ENCODE results near the gene POLR3B. TPM values are rescaled to one million over a fixed set of nuclear protein-coding genes. Genes with fewer than 3 reads are reported as not detected.
"Not testable (repeated sequence)": the region's sequence is repeated elsewhere in the genome, so short reads cannot be mapped to it uniquely, and the experiment has no call there.

POLR3B gene
- total RNA-seq, 1 donor from 2014 or later, result 12.6 TPM

DNA sequence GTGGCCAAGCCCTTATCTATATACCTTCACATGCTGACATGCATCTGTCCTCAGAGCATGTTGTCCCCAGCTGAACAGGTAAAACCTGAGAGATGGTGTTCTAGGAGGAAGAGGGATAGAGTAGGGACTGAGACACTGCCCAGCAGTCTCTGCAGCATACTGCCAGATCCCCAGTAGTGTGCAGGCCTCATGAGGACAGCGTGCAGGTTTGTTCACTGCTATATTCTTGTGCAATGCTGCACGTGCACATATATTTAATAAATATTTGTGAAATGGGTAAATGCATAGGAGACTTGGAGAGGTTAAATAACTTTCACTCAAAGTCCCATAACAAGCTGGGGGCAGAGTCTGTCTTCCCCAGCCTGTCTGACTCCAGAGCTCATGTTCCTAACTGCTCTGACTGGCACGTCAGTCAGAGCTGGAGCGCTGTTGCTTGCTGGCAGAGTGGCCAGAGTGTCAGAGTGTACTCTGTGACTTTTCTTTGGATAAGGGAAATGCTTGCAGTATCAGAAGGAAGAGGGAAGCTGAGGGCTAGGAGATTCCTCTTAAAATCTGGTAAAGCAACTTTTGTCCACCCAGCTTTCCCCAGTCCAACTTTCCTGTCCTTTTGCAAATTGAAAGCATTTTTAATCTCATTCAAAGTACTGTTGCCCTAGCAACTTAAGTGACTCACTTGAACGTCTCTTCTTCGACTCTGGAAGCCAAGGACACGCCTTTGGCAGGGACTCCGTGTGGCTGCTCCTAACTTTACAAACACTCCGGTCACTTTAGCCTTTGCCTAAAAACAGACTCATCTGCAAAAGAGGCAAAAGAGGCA is 14.9 kb upstream of the POLR3B start:
- peak; percentile 14 for DNase-seq

DNA sequence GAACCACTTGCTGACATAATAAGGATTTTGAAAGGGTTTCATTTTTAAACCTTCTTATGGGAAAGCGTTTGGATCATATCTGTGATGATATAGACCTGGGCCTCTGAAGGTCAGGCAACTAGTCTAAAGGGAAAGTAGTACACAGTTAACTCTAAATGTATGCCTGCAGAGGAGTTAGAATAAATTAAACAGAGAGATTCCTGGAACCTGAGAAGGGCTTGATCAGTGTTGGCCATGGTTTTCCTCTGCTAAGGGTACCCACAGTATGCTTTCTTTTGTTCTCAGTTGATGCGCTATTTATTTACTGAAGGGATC is 14.4 kb upstream of the POLR3B start:
- no peak for DNase-seq

DNA sequence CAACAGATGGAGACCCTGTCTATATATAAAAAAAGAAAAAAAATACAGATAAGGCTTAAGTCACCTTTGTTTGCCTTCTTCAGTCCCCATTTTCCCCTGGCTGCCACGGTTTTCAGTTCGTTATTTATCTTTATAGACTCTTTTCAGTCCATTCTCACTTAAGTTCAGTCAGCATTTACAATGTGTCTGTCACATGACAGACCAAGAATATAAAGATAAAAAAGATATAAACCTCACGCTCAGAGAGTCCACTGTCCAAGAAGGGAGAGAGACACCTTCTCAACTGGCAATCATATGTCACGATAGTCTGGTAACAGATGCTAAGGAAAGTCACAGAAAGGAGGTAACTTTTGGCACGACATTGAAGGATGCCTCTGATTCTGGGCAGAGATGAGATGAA is 13.4 kb upstream of the POLR3B start:
- DNase-seq, result no peak

DNA sequence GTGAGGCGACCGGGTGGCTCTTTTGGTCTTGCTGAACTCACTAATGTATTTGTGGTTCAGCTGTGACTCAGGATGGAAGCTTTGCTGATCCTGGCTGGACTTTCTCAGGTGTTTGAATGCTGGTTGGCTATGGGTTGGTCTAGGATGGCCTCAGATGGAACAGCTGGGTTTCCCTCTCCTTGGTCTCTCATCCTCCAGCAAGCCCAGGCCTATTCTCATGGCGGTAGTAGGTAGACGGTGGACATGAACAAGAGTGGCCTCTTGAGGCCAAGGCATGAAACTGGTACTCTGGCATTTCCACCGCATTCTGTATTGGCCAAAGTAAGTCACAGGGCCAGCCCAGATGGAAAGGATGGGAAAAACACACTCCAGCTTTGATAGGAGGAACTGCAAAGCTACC is 11.8 kb upstream of the POLR3B start:
- DNase-seq, result no peak

DNA sequence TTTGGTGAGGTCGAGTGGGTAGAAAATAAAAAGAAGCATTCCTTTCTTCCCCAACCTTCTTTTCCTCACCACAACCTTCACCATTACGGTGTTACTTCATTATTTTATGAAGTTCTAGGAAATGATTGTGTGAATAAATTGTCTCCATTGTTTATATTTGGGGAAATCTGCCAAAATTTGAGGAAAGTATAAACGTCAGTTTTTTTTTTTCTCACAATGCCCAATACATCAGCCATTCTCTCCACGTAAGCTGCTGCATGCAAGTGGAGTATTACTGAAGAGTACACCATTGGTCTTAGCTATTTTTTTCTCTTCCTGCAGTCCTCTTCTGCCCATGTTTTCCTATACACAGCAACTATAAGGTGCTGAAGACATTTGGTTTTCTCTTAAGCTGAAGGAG is 9.1 kb upstream of the POLR3B start:
- no peak for DNase-seq

DNA sequence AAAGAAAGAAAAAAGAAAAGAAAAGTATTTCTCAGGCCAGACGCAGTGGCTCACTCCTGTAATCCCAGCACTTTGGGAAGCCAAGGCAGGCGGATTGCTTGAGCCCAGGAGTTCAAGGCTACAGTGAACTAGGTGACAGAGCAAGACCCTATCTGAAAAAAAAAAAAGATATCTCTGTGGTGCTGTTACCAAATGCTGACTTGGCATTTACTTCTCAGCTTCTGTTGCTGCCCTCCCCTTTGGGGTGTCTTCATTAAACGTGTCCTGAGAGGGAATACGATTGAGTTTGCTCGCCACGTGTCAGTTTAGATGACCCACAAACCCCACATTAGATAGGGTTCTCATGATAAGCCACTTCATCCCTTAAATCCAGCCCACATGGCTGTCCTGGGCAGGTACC is 4.4 kb upstream of the POLR3B start:
- DNase-seq, result no peak

DNA sequence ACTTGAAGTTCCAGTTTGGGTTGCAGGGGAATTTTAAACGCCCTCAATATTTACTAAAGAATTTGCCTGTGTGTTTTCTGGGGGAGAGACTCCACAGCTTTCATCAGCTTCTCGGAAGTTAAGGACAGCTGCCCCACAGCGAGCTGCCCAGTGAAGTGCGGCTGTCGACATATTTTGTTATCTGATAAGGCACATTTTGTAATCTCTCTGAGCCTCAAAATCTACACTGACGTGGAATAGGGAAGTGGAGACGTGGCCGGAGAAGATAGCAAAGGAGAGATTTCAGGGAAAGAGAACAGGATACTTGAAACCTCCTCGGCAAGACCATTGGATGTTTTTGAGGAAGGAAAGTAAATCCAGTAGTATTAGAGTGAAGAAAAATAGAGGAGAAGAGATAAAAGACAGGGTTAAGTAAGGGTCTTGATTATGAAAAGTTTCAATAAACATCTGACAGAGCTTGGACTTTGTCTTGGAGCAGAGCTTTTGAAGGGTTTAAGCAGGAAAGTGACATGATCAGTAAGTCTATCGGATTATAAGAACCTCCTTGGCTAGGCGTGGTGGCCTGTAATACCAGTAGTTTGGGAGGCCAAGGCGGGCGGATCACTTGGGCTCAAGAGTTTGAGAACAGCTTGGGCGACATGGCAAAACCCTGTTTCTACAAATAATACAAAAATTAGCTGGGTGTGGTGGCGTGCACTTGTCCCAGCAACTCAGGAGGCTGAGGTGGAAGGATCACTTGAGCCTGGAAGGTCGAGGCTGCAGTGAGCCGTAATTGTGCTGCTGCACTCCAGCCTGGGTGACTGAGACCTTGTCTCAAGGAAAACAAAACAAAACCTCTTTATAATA is 1.1 kb downstream of the POLR3B start:
- no peak for DNase-seq

DNA sequence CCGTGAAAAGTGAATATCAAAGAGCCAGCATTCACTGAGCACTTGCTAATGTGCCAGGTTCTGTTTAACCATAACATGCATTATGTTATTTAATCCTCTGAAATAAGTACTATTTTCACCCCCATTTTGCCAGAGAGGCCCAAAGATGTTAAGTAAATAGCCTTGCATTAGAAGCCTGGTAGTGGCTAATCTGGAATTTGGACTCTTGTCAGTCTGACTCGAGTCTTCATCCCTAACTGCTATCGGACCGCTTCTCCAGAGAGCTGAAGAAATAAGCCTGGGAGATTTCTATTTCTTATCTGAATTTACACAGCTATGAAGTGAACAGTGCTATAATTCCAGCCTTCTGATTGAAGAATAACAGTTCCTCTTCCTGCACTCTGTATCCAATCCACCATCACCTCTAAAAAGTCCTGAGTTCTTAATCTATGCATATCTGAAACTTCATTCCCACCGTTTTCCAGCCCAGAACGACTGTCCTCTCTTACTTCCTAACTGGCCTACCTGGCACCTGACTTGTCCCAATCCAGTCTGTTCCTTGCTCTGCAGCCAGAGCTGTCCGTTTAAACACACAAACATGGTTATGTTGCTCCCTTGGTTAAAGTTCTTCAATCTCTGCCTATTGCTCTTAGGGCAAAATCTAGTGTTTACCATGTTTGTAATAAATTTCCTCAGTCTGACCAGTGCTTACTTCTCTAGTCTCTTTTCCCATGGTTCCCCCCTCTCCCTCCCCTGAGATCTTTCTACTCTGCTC is 2.3 kb downstream of the POLR3B start:
- DNase-seq, result no peak

DNA sequence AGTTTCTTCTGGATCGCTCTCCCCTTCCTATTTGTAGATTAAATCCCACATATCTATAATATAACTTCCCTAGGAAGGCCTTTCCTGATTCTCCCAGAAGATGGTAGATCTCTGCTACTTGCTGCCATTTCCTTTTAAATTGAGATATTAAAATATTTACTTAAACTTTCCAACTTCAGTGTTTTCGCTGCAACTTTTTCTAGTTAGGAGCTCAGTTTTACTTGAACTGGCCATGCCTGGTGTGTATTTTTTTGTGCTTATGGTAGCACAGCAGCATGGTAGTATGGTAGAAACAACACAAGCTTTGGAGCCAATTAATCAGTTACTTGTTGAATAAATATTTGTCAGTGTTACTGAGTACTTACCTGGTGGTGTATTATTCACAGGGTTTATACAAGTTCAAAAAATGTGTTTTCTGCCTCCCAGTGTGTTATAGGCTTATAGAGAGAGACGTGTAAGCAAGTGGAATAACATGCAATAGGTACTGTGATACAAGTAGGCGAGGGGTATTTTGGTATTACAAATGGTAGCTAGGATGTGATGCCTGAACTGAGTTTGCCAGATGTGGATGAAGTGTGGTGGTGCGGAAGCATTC is 2.9 kb downstream of the POLR3B start:
- no peak for DNase-seq

DNA sequence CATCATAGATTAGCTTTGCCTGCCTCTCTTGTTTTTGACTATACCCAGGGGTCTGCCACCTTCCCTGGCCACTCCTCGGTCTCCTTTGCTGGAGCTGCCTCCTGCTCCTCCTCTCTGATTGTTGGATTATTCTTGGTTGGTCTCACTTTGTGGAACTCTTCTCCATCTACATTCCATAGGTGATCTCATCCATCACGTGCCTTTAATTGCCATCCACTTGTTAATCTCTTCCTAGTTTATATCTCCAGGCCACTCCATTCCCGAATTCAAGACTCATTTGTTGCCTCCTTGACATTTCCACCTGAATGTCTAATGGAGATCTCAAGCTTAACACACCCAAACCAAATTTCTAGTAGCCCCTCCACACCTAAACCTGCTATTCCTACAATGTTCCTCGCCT is 5.4 kb downstream of the POLR3B start:
- DNase-seq, result no peak

DNA sequence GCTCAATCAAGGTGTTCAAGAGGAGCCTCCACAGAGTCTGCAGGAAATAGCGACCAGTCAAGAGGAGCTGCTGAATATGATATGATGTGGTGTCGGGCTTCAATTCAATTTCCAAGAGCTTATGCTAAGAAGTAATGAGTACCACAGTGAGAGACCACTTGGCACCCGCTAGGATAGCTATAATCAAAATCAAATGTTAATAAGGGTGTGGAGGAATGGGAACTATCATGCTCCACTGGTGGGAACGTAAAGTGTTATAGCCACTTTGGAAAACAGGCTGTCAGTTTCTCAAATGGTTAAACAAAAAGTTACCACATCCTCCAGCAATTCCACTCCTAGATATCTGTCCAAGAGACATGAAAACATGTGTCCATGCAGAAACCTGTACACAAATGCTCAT is 6.7 kb downstream of the POLR3B start:
- DNase-seq, result no peak

DNA sequence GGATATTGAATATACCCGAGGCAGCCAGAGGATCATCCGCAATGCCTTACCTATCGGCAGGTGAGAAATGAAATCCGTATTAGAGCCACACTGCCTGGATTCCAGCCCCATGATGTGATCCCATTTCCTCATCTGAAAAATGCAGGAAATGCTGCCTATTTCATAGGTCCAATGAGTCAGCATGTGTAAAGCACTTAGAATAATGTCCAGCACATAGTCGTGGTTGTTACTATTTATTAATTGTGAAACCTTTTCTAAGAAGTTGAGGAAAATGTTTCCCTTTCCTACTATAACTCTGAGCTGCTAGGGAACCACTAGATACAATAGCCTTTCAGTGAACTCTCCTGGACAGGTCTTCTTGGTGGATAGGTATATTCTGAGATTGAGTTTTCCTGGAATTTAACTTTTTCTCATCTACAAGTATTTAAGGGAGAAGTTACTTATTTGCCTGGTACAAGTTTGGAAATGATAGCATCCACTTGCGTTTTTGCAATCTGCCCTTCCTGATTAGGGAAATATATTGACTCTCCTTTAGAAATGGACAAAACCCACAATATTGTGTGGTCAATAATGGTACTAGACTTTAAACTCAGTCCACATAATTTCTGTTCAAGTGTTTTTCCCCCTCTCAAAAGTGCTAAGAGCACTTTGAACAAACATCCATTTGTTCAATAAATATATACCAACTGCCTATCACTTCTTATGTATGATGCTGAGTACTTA is 12.2 kb downstream of the POLR3B start:
- no peak for DNase-seq

DNA sequence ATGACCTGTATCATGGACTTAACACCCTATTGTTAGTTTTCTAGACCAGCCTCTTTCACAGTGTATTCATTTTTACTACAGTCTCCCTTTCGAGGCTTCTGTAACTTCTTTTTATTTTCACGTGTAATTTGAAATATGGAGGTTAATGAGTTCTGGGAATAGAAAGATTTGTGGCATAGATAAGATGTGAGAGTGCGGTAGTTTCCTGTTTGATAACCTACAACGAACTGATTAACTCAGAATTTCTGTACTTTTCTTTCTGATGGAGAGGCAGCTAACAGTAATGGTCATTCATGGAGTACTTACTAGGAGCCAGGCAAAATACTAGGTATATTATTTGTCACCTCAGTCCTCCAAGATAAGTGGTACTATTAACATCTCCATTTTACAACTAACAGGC is 21.2 kb downstream of the POLR3B start:
- no peak for DNase-seq

DNA sequence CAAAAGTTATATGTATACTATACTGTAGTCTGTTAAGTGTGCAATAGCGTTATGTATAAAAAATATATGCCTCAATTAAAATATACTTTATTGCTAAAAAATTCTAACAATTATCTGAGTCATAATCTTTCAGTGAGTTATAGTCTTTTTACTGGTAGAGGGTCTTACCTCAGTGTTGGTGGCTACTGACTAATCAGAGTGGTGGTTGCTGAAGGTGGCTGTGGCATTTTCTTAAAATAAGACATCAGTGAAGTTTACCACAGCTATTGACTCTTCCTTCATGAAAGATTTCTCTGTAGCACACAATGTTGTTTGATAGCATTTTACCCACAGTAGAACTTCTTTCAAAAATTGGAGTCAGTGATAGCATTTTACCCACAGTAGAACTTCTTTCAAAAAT is 23.4 kb downstream of the POLR3B start:
- DNase-seq, result no peak

DNA sequence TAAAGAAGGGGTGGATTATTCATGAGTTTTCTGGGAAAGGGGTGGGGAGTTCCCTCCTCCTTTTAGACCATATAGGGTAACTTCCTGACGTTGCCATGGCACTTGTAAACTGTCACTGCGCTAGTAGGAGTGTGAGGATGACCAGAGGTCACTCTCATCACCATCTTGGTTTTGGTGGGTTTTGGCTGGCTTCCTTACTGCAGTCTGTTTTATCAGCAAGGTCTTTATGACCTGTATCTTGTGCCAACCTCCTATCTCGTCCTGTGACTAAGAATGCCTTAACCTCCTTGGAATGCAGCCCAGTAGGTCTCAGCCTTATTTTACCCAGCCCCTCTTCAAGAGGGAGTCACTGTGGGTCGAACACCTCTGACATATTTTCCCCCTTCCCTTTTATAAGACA is 24.3 kb downstream of the POLR3B start:
- DNase-seq, result not testable (repeated sequence)

DNA sequence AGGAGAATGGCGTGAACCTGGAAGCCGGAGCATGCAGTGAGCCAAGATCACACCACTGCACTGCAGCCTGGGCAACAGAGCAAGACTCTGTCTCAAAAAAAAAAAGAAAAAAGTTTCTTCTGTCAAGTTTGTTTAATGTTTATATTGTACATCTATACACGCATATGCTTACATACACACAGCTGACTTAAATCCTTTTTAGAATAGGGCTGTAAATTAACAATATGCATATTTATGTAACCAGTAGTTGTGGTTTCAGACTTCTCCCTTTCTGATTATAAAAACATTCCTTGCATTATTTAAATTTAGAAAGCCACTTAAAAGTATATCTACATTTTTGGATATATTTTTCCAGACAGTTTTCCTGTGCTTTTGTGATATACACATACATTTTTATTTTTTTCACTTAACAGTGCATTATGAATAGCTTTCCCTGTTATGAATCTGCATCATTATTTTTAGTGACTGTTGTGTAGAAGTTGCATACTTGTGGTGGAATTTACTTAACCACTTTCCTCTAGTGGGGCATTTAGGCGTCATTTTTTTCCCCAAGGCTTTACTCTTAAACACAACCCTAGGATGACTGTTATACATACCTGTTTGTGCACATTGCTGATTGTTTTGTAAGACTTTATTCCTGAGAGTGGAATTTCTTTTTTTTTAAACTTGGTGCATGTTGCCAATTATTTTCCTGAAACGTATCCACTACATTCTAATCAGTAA is 29.4 kb downstream of the POLR3B start:
- DNase-seq, result no peak

DNA sequence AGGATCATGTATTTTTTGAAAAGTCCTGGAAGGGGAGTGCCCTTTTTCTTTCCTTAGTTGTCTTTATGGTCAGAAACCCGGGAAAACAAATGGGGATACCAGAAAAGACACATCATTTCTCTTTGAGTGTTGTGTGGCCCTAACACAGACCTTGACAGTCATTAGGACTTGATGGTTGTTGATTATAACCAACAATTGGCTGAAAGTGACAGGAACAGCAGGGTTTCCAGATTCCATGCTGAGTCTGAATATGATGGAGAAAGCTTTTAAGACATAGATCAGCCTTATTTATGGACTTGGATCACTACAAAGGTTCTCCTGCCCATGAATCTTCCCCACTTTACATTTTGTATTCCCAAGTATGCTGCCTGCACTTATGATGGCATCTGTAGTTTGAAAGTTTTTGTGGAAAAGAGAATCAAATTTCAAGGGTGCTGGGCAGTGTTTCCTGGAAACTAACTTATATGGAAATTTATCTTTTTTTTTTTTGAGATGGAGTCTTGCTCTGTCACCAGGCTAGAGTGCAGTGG is 30.4 kb downstream of the POLR3B start:
- no peak for DNase-seq

DNA sequence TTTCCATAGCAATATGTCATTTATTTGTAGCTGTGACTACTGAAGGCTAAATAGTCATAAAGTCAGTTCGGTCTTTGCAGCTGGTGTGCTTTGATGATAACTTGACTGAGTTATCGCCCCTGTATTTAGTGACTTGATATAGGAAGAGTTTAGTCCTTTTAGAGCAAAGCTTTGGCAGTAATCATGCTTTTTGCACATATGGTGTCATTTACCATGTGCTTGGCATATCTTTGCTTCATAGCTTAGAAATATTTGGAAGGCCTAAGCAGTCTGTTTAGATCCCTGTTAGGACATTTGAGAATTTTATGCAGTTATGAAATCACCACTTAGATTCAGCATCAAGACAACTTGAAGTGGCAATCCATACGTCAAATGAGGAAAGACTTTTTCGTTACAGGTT is 31.6 kb downstream of the POLR3B start:
- DNase-seq, result no peak

DNA sequence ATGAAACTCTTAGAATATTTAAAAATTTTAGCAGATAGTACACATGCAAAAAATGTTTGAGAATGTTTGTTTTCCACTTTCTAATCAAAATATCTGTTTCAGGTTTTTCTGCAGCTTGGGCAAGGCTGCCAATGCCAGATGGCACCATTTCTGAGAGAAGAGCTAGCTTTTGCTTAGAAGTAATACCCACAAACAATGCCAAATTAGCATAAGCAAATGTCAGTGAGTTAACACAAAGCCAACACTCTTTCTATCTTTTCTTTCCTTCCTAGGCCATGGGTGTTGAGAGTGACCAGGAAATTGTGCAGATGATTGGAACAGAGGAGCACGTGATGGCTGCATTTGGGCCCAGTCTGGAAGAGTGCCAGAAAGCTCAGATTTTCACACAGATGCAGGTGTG is 35.2 kb downstream of the POLR3B start:
- DNase-seq, result no peak

DNA sequence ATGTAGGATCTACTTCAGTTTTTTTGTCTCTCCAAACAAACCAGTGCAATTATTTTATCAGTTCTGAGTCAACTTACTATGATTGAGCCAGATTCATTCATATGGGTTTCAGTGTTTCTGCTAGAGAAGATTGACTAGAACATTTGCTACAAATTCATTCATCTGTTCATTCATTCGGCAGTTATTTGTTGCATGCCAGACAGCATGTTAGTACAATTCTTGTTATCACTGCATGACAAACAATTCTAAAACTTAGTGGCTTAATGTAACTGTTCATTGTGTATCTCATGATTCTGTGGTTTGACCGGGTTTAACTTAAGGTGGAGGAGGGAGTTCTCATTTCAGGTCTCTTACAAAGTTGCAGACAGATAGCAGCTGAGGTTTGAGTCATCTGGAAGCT is 52.3 kb downstream of the POLR3B start:
- DNase-seq, result no peak

DNA sequence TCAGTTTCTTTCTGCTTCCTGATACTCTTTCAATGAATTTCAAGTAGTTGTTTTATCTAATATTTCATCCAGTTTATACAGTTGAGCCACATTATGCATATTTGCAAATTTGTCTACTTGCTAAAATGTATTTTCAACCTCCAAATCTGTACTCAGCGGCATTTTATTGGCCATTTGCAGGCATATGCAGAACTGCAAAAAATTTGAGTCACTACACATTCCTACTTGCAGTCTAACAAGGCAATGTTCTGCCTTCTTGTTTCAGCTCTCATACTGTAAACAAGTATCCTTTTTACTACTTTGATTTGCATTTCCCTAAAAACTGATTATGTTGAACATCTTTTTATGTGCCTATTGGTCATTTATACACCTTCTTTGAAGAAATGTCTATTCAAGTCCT is 55.0 kb downstream of the POLR3B start:
- no peak for DNase-seq
